Measurements from ENCODE around the gene TUFT1.

The TUFT1 gene

GRCh38 chr1:151540982-151541377 is 871 bp downstream of the TUFT1 start:
- no peak for DNase-seq

- no peak for DNase-seq
These were observed 1.6 kb downstream of the TUFT1 start for GRCh38 chr1:151541752-151542151.

GRCh38 chr1:151542710-151543129 is 2.6 kb downstream of the TUFT1 start:
- DNase-seq: no peak

GRCh38 chr1:151545542-151545941 is 5.4 kb downstream of the TUFT1 start:
- no peak for DNase-seq

- no peak for DNase-seq
These were observed 6.2 kb downstream of the TUFT1 start for GRCh38 chr1:151546011-151546925.

GRCh38 chr1:151547119-151547899 is 7.2 kb downstream of the TUFT1 start:
- no peak for DNase-seq

GRCh38 chr1:151547900-151548230 is 7.8 kb downstream of the TUFT1 start:
- DNase-seq: no peak

- no peak for DNase-seq
These were observed 9.1 kb downstream of the TUFT1 start for GRCh38 chr1:151549199-151549598.

GRCh38 chr1:151553659-151554058 is 13.6 kb downstream of the TUFT1 start:
- DNase-seq: no peak

- no peak for DNase-seq
These were observed 15.9 kb downstream of the TUFT1 start for GRCh38 chr1:151556052-151556451.

- no peak for DNase-seq
These were observed 22.6 kb downstream of the TUFT1 start for GRCh38 chr1:151562661-151563060.

- no peak for DNase-seq
These were observed 23.3 kb downstream of the TUFT1 start for GRCh38 chr1:151563376-151563775.

GRCh38 chr1:151565502-151566189 is 25.5 kb downstream of the TUFT1 start:
- no peak for DNase-seq

GRCh38 chr1:151568626-151569088 is 28.5 kb downstream of the TUFT1 start:
- peak; percentile 49 for DNase-seq

- no peak for DNase-seq
These were observed 30.7 kb downstream of the TUFT1 start for GRCh38 chr1:151570819-151571218.

GRCh38 chr1:151574575-151575529 is 34.7 kb downstream of the TUFT1 start:
- DNase-seq: no peak

- no peak for DNase-seq
These were observed 37.1 kb downstream of the TUFT1 start for GRCh38 chr1:151577173-151577572.

- DNase-seq: no peak
These were observed 38.8 kb downstream of the TUFT1 start for GRCh38 chr1:151578941-151579340.

GRCh38 chr1:151579436-151580225 is 39.5 kb downstream of the TUFT1 start:
- no peak for DNase-seq

- no peak for DNase-seq
These were observed 41.3 kb downstream of the TUFT1 start for GRCh38 chr1:151581451-151581850.

- DNase-seq: no peak
These were observed 41.8 kb downstream of the TUFT1 start for GRCh38 chr1:151581921-151582320.
